ENCODE results near the gene EPG5. TPM values are rescaled to one million over a fixed set of nuclear protein-coding genes. Genes with fewer than 3 reads are reported as not detected.
A peak's percentile ranks its signal among the peaks of the same experiment; 100 is the strongest.

Gene EPG5
- total RNA-seq, 2 experiments from 2014 or later, result 23.1 to 23.9 TPM

GRCh38 chr18:45940724-45941123, 26.4 kb downstream of the EPG5 start:
- Mint-ChIP-seq H3K4me1 (ENCODE audit: low read depth) (peaks cover 19% of the 10 kb centered on the region), H3K9me3 (ENCODE audit: insufficient read depth) (no peaks in the 10 kb centered on the region), H3K4me3 (no peak overlapping the region), H3K27me3 (ENCODE audit: low read depth) (no peaks in the 10 kb centered on the region), H3K27ac (no peak overlapping the region), H3K36me3 (ENCODE audit: low read depth) (peaks cover 73% of the 10 kb centered on the region)
- ATAC-seq (no peak), DNase-seq (no peak)
- ChIA-PET POLR2A (no interaction called here), CTCF (interaction anchor here (0.9 kb wide), 1 partner anchor 12 kb away, joined by 3 read pairs; no protein-coding TSS in a partner anchor)

GRCh38 chr18:45939236-45939635, 27.9 kb downstream of the EPG5 start:
- CTCF ChIA-PET, result interaction anchor here (1.0 kb wide), 1 partner anchor 134 kb away, joined by 4 read pairs; no protein-coding TSS in a partner anchor
- Mint-ChIP-seq H3K27ac (no peak overlapping the region), H3K27me3 (ENCODE audit: low read depth) (no peaks in the 10 kb centered on the region), H3K4me1 (ENCODE audit: low read depth) (peaks cover 19% of the 10 kb centered on the region), H3K9me3 (ENCODE audit: insufficient read depth) (no peaks in the 10 kb centered on the region), H3K4me3 (no peak overlapping the region), H3K36me3 (ENCODE audit: low read depth) (peaks cover 64% of the 10 kb centered on the region)
- DNase-seq (no peak), ATAC-seq (no peak)
- POLR2A ChIA-PET, result no interaction called here

GRCh38 chr18:45938488-45938935, 28.6 kb downstream of the EPG5 start:
- DNase-seq (no peak), ATAC-seq (peak; percentile 71)
- Mint-ChIP-seq H3K27me3 (ENCODE audit: low read depth) (no peaks in the 10 kb centered on the region), H3K4me1 (ENCODE audit: low read depth) (peaks cover 19% of the 10 kb centered on the region), H3K9me3 (ENCODE audit: insufficient read depth) (no peaks in the 10 kb centered on the region), H3K27ac (peak overlapping the region; percentile 51), H3K4me3 (no peak overlapping the region), H3K36me3 (ENCODE audit: low read depth) (peaks cover 59% of the 10 kb centered on the region)
- ChIA-PET CTCF (interaction anchor here (0.6 to 2.0 kb wide), 4 partner anchors 25 to 273 kb away, joined by 3 to 8 read pairs (median 3); no protein-coding TSS in a partner anchor), POLR2A (interaction anchor here (0.6 to 1.2 kb wide), 2 partner anchors 17 to 25 kb away, joined by 3 to 6 read pairs; no protein-coding TSS in a partner anchor)

- POLR2A ChIA-PET, result no interaction called here
- ATAC-seq (no peak), DNase-seq (no peak)
- Mint-ChIP-seq H3K27me3 (ENCODE audit: low read depth) (no peaks in the 10 kb centered on the region), H3K27ac (no peak overlapping the region), H3K4me3 (no peak overlapping the region), H3K36me3 (ENCODE audit: low read depth) (peaks cover 51% of the 10 kb centered on the region), H3K4me1 (ENCODE audit: low read depth) (peaks cover 19% of the 10 kb centered on the region), H3K9me3 (ENCODE audit: insufficient read depth) (no peaks in the 10 kb centered on the region)
- CTCF ChIA-PET, result interaction anchor here (1.2 kb wide), 1 partner anchor 126 kb away, joined by 3 read pairs; no protein-coding TSS in a partner anchor
Measured at GRCh38 chr18:45935591-45936335, 31.4 kb downstream of the EPG5 start.

- Mint-ChIP-seq H3K36me3 (ENCODE audit: low read depth) (peaks cover 40% of the 10 kb centered on the region), H3K27ac (no peak overlapping the region), H3K4me3 (no peak overlapping the region), H3K9me3 (ENCODE audit: insufficient read depth) (no peaks in the 10 kb centered on the region), H3K4me1 (ENCODE audit: low read depth) (peaks cover 2% of the 10 kb centered on the region), H3K27me3 (ENCODE audit: low read depth) (no peaks in the 10 kb centered on the region)
- POLR2A ChIA-PET, result no interaction called here
- CTCF ChIA-PET, result interaction anchor here (0.7 to 1.3 kb wide), 3 partner anchors 9 to 267 kb away, joined by 4 to 13 read pairs (median 4); no protein-coding TSS in a partner anchor
- ATAC-seq (no peak), DNase-seq (no peak)
Measured at GRCh38 chr18:45932708-45933107, 34.4 kb downstream of the EPG5 start.

GRCh38 chr18:45930963-45931362, 36.2 kb downstream of the EPG5 start:
- H3K36me3 Mint-ChIP-seq (ENCODE audit: low read depth), result peaks cover 42% of the 10 kb centered on the region
- H3K9me3 Mint-ChIP-seq (ENCODE audit: insufficient read depth), result no peaks in the 10 kb centered on the region
- CTCF ChIA-PET, result interaction anchor here (0.9 to 1.8 kb wide), 3 partner anchors 9 to 143 kb away, joined by 3 to 11 read pairs (median 4); no protein-coding TSS in a partner anchor
- no peak overlapping the region for H3K27ac Mint-ChIP-seq
- no peaks in the 10 kb centered on the region for H3K27me3 Mint-ChIP-seq (ENCODE audit: low read depth)
- no peaks in the 10 kb centered on the region for H3K4me1 Mint-ChIP-seq (ENCODE audit: low read depth)
- H3K4me3 Mint-ChIP-seq, result no peak overlapping the region
- ATAC-seq, result no peak
- no peak for DNase-seq
- POLR2A ChIA-PET, result no interaction called here

GRCh38 chr18:45926691-45927090, 40.4 kb downstream of the EPG5 start:
- Mint-ChIP-seq H3K9me3 (ENCODE audit: insufficient read depth) (no peaks in the 10 kb centered on the region), H3K4me3 (no peak overlapping the region), H3K27ac (no peak overlapping the region), H3K27me3 (ENCODE audit: low read depth) (no peaks in the 10 kb centered on the region), H3K4me1 (ENCODE audit: low read depth) (no peaks in the 10 kb centered on the region), H3K36me3 (ENCODE audit: low read depth) (peaks cover 53% of the 10 kb centered on the region)
- no peak for DNase-seq
- CTCF ChIA-PET, result interaction anchor here (3.4 kb wide), 1 partner anchor 147 kb away, joined by 10 read pairs; no protein-coding TSS in a partner anchor
- POLR2A ChIA-PET, result no interaction called here
- no peak for ATAC-seq

GRCh38 chr18:45926085-45926484, 41.0 kb downstream of the EPG5 start:
- Mint-ChIP-seq H3K9me3 (ENCODE audit: insufficient read depth) (no peaks in the 10 kb centered on the region), H3K36me3 (ENCODE audit: low read depth) (peaks cover 55% of the 10 kb centered on the region), H3K4me3 (no peak overlapping the region), H3K27me3 (ENCODE audit: low read depth) (no peaks in the 10 kb centered on the region), H3K27ac (no peak overlapping the region), H3K4me1 (ENCODE audit: low read depth) (no peaks in the 10 kb centered on the region)
- DNase-seq, result no peak
- no peak for ATAC-seq
- POLR2A ChIA-PET, result no interaction called here
- CTCF ChIA-PET, result interaction anchor here (3.4 kb wide), 1 partner anchor 148 kb away, joined by 10 read pairs; no protein-coding TSS in a partner anchor

GRCh38 chr18:45923138-45923537, 44.0 kb downstream of the EPG5 start:
- Mint-ChIP-seq H3K36me3 (ENCODE audit: low read depth) (peaks cover 52% of the 10 kb centered on the region), H3K4me1 (ENCODE audit: low read depth) (no peaks in the 10 kb centered on the region), H3K4me3 (no peak overlapping the region), H3K9me3 (ENCODE audit: insufficient read depth) (no peaks in the 10 kb centered on the region), H3K27ac (no peak overlapping the region), H3K27me3 (ENCODE audit: low read depth) (no peaks in the 10 kb centered on the region)
- ChIA-PET CTCF (interaction anchor here (1.4 to 4.1 kb wide), 3 partner anchors 13 to 150 kb away, joined by 4 to 28 read pairs (median 6); no protein-coding TSS in a partner anchor), POLR2A (interaction anchor here (0.6 kb wide), 1 partner anchor 9 kb away, joined by 4 read pairs; no protein-coding TSS in a partner anchor)
- DNase-seq (no peak), ATAC-seq (no peak)

GRCh38 chr18:45920367-45920766, 46.8 kb downstream of the EPG5 start:
- no peaks in the 10 kb centered on the region for H3K9me3 Mint-ChIP-seq (ENCODE audit: insufficient read depth)
- no peaks in the 10 kb centered on the region for H3K27me3 Mint-ChIP-seq (ENCODE audit: low read depth)
- no peak overlapping the region for H3K27ac Mint-ChIP-seq
- ChIA-PET POLR2A (no interaction called here), CTCF (interaction anchor here (1.3 kb wide), 1 partner anchor 10 kb away, joined by 3 read pairs; no protein-coding TSS in a partner anchor)
- H3K4me1 Mint-ChIP-seq (ENCODE audit: low read depth), result no peaks in the 10 kb centered on the region
- ATAC-seq (no peak), DNase-seq (no peak)
- H3K36me3 Mint-ChIP-seq (ENCODE audit: low read depth), result peaks cover 53% of the 10 kb centered on the region
- no peak overlapping the region for H3K4me3 Mint-ChIP-seq

- DNase-seq (no peak), ATAC-seq (peak; percentile 55)
- ChIA-PET POLR2A (no interaction called here), CTCF (interaction anchor here (0.9 to 4.8 kb wide), 5 partner anchors 8 to 250 kb away, joined by 3 to 25 read pairs (median 4); no protein-coding TSS in a partner anchor)
- H3K9me3 Mint-ChIP-seq (ENCODE audit: insufficient read depth), result no peaks in the 10 kb centered on the region
- H3K27ac Mint-ChIP-seq, result no peak overlapping the region
- H3K36me3 Mint-ChIP-seq (ENCODE audit: low read depth), result peaks cover 55% of the 10 kb centered on the region
- no peaks in the 10 kb centered on the region for H3K4me1 Mint-ChIP-seq (ENCODE audit: low read depth)
- H3K4me3 Mint-ChIP-seq, result no peak overlapping the region
- H3K27me3 Mint-ChIP-seq (ENCODE audit: low read depth), result no peaks in the 10 kb centered on the region
Measured at GRCh38 chr18:45916302-45916701, 50.8 kb downstream of the EPG5 start.

GRCh38 chr18:45913276-45913675, 53.9 kb downstream of the EPG5 start:
- CTCF ChIA-PET, result interaction anchor here (1.0 to 4.8 kb wide), 5 partner anchors 34 to 249 kb away, joined by 3 to 25 read pairs (median 10); no protein-coding TSS in a partner anchor
- Mint-ChIP-seq H3K4me3 (no peak overlapping the region), H3K27me3 (ENCODE audit: low read depth) (no peaks in the 10 kb centered on the region), H3K27ac (no peak overlapping the region), H3K4me1 (ENCODE audit: low read depth) (no peaks in the 10 kb centered on the region), H3K36me3 (ENCODE audit: low read depth) (peaks cover 50% of the 10 kb centered on the region), H3K9me3 (ENCODE audit: insufficient read depth) (no peaks in the 10 kb centered on the region)
- DNase-seq, result no peak
- ATAC-seq, result no peak
- POLR2A ChIA-PET, result no interaction called here
